Kidney (tissue), 14 donors: ENCODE measurements around the gene MLLT1. TPM values are rescaled to one million over a fixed set of nuclear protein-coding genes. Genes with fewer than 3 reads are reported as not detected.

Experiments
- DNase-seq, 5 donors: peaks; one replicate each; pipeline ENCODE4 v3.0.0-alpha.2; 2013 to 2020
- FAIRE-seq: peaks from 2 replicates; lab custom pipeline; 2012; peaks lifted over from hg19 to GRCh38; lab: Jason Lieb, UNC
- H3K27ac ChIP-seq, 2 donors: one replicate each; pipeline ENCODE4 v1.7.0; 2013; ENCODE audit warnings: low read depth in 2 of 2, low read length in 2 of 2, inconsistent platforms in 1 of 2
- H3K27me3 ChIP-seq: one replicate; pipeline ENCODE4 v1.7.1; 2013; ENCODE audit warnings: low read length, inconsistent platforms; ENCODE audit not compliant: control insufficient read depth, insufficient read depth
- H3K36me3 ChIP-seq, 3 donors: one replicate each; pipeline versions ENCODE4 v1.7.0 to v1.7.1; 2013; ENCODE audit warnings: low read length in 3 of 3, control low read depth in 1 of 3, inconsistent platforms in 1 of 3; ENCODE audit not compliant: insufficient read depth in 3 of 3, control insufficient read depth in 2 of 3
- H3K4me1 ChIP-seq, 3 donors: one replicate each; pipeline versions ENCODE4 v1.7.0 to v1.7.1; 2013; ENCODE audit warnings: low read length in 3 of 3, inconsistent platforms in 1 of 3, low read depth in 1 of 3; ENCODE audit not compliant: control insufficient read depth in 2 of 3, insufficient read depth in 2 of 3
- H3K4me3 ChIP-seq, 3 donors: one replicate each; pipeline versions ENCODE4 v1.7.0 to v1.8.1; 2013; ENCODE audit warnings: low read length in 3 of 3, control low read depth in 1 of 3, inconsistent platforms in 1 of 3
- H3K9ac ChIP-seq, 3 donors: one replicate each; pipeline versions ENCODE4 v1.7.0 to v1.7.1; 2013; ENCODE audit warnings: low read length in 3 of 3, control low read depth in 1 of 3, inconsistent platforms in 1 of 3
- H3K9me3 ChIP-seq, 3 donors: one replicate each; pipeline versions ENCODE4 v1.7.0 to v1.7.1; 2013; ENCODE audit warnings: low read length in 3 of 3, control low read depth in 1 of 3, inconsistent platforms in 1 of 3; ENCODE audit not compliant: control insufficient read depth in 2 of 3, insufficient read depth in 1 of 3
- CTCF ChIP-seq: IDR thresholded peaks from 3 replicates; pipeline ENCODE4 v1.5.1; 2012; ENCODE audit warnings: mild to moderate bottlenecking, moderate library complexity, borderline replicate concordance; ENCODE audit not compliant: insufficient read depth; ENCODE audit errors: extremely low read depth
- intact Hi-C: fragments of 100-400 bp; cut with DNase I; formaldehyde crosslinking; loops from one replicate; pipeline ENCODE4 v1.11.1; 2022
- polyA plus RNA-seq: library from polyadenylated mRNA; stranded (reverse); fragments of 350-450 nt; fragmentation: Illumina TruSeq; extraction: RNeasy Lipid Tissue Mini Kit (QIAGEN cat#74804); gene quantifications from one replicate; pipeline ENCODE4 v1.2.3, GENCODE V29; 2014; ENCODE audit warnings: low read depth, low replicate concordance; ENCODE audit not compliant: insufficient read depth
- total RNA-seq: library from RNA; stranded (reverse); fragmentation: NEBNext Ultra II Directional; extraction: Animal tissue kit (Norgen Biotek cat#: 25700); gene quantifications from one replicate; pipeline ENCODE4 v1.2.1, GENCODE V29; 2021
- donor health status: control.
- donor health status: control.
- donor health status: control.
- donor health status: control.
- donor health status: control.
- donor health status: DM: yes; HTN: yes; CAD: no.
- donor health status: Normal renal cell carcinoma (clear cell type).

Gene MLLT1
- total and polyA plus RNA-seq, 2 donors from 2014 or later, result 32.0 to 53.2 TPM

- peaks cover 2 to 68% (median 65%) of the 10 kb centered on the region in 3 donors for H3K4me1 ChIP-seq
- TF ChIP-seq CTCF, result no peak
- H3K9ac ChIP-seq, result peak overlapping the region in 1 of 3 donors; percentile 16
- no peaks in the 10 kb centered on the region for H3K27me3 ChIP-seq
- peak overlapping the region; percentile 75 to 90 for H3K27ac ChIP-seq
- H3K36me3 ChIP-seq, result no peaks in the 10 kb centered on the region
- intact Hi-C loops, result no loop called here
- no peaks in the 10 kb centered on the region for H3K9me3 ChIP-seq
- no peak overlapping the region for H3K4me3 ChIP-seq
- DNase-seq (peak in 1 of 5 donors; percentile 59), FAIRE-seq (no peak)
Measured at GRCh38 chr19:6275170-6275744, 4.5 kb downstream of the MLLT1 start.

- no peak for TF ChIP-seq CTCF
- intact Hi-C loops, result no loop called here
- Histone ChIP-seq H3K9ac (peak overlapping the region in 1 of 3 donors; percentile 16), H3K9me3 (no peaks in the 10 kb centered on the region), H3K27ac (peak overlapping the region; percentile 75 to 90), H3K36me3 (no peaks in the 10 kb centered on the region), H3K27me3 (no peaks in the 10 kb centered on the region), H3K4me3 (no peak overlapping the region), H3K4me1 (peaks cover 2 to 68% (median 65%) of the 10 kb centered on the region in 3 donors)
- FAIRE-seq (no peak), DNase-seq (peak in 1 of 5 donors; percentile 49)
Measured at GRCh38 chr19:6274756-6275155, 5.0 kb downstream of the MLLT1 start.

GRCh38 chr19:6273701-6274601 is 5.8 kb downstream of the MLLT1 start:
- Histone ChIP-seq H3K27me3 (no peaks in the 10 kb centered on the region), H3K27ac (peak overlapping the region; percentile 90 to 91), H3K36me3 (peaks cover 0 to 2% (median 0%) of the 10 kb centered on the region in 3 donors), H3K4me3 (peak overlapping the region in 2 of 3 donors; percentile 10 to 21), H3K9ac (peak overlapping the region in 1 of 3 donors; percentile 67), H3K9me3 (no peaks in the 10 kb centered on the region), H3K4me1 (peaks cover 2 to 68% (median 65%) of the 10 kb centered on the region in 3 donors)
- DNase-seq, result peak; percentile 39 to 95 (median 61)
- TF ChIP-seq CTCF, result no peak
- intact Hi-C loops, result no loop called here
- FAIRE-seq, result no peak
